ENCODE measurements around the gene F8A1.
"Not testable (repeated sequence)": the region's sequence is repeated elsewhere in the genome, so short reads cannot be mapped to it uniquely, and the experiment has no call there.

F8A1 gene

GRCh38 chrX:154886069-154886788 lies at the start of gene F8A1:
TSS of gene F8A1 (plus strand) at chrX:154886355. CDS start at chrX:154886375, 20 bp downstream.
- not testable (repeated sequence) for DNase-seq

DNA sequence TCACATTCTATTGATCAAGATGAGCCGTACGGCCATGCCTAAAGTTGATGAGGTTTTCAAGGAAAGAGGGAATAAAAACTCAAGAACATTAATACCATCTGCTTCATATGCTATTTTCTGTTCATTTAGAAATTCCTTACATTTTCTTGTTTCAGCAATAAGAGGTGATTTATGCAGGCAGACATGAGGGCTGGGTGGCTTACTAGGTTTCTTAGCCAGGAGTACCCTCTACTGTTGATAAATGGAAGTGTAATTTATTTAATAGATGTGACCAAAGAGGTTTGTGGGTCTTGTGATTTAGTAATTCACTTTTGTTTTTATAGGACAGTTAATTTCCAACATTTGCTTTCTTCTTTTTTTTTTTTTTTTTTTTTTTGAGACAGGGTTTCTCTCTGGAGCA lies 45.3 kb upstream of the F8A1 start:
- DNase-seq: no peak

DNA sequence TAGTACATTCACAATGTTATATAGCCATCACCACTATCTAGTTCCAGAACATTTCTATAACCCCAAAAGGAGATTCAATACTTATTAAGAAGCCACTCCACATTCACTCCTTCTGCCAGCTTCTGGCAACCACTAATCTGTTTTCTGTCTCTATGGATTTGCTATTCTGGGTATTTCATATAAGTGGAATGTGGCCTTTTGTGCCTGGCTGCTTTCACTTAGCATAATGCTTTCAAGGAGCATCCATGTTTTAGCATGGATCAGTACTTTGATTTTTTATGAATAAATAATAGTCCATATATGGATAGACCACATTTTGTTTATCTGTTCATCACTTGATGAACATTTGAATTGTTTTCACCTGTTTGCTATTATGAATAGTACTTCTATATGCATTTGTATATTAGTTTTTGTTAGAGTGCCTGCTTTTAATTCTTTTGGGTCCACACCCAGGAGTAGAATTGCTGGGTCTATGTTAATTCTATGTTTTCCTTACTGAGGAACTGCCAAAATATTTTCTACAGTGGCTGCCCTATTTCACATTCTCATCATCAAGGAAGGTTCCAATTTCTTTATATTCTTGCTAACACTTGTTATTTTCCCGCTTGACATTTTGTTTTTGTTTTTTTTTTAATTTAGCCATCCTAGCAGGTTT lies 35.1 kb upstream of the F8A1 start:
- no peak for DNase-seq

- no peak for DNase-seq
These were observed 30.9 kb upstream of the F8A1 start for GRCh38 chrX:154855256-154855655.

GRCh38 chrX:154868522-154868921 lies 17.6 kb upstream of the F8A1 start:
- not testable (repeated sequence) for DNase-seq

DNA sequence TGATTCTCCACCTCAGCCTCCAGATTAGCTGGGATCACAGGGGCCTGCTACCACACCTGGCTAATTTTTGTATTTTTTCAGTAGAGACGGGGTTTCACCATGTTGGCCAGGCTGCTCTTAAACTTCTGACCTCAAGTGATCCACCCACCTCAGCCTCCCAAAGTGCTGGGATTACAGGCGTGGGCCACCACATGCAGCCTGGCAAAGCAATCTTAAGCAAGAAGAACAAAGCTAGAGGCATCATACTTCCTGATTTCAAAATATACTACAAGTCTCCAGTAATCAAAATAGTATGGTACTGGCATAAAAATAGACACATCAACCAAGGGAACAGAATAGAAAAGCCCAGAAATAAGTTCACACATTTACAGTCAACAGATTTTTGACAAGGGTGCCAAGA lies 12.8 kb upstream of the F8A1 start:
- no peak for DNase-seq

DNA sequence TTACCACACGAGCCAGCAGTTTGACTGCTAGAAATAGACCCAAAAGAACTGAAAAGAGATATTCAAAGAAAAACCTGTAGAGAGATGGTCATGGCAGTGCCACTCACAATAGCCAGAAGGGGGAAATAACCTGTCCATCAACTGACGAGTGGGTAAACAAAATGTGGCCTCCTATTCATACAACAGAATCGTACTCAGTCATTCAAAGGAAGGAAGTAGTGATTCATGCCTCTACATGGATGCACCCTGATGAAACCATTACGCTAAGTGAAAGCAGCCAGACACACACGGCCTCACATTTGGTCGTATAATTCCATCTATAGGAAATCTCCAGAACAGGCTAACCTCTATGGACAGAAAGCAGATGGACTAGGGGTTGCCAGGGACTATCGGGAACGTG lies 2.1 kb upstream of the F8A1 start:
- DNase-seq: not testable (repeated sequence)

GRCh38 chrX:154885057-154885456 lies 1.1 kb upstream of the F8A1 start:
- DNase-seq: not testable (repeated sequence)

DNA sequence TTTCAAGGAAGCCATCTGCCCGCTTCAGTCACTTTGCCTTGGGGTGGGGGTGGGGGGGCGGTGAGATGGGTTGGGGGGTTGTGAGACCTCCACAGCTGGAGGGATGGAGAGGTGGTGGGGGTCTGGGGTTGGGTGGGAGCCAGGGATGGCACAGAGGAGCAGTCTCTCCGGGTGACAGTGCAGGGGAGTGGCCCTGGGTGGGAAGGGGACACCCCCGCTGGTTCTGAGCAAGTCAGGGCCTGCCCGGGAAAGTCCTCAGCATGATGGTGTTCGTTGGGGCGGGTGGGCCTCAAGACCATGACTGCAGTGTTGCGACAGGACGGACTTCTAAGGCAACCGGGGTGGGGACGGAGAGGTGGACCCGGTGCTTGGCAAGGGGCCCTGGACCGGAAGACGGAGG lies 606 bp upstream of the F8A1 start:
- DNase-seq: not testable (repeated sequence)

DNA sequence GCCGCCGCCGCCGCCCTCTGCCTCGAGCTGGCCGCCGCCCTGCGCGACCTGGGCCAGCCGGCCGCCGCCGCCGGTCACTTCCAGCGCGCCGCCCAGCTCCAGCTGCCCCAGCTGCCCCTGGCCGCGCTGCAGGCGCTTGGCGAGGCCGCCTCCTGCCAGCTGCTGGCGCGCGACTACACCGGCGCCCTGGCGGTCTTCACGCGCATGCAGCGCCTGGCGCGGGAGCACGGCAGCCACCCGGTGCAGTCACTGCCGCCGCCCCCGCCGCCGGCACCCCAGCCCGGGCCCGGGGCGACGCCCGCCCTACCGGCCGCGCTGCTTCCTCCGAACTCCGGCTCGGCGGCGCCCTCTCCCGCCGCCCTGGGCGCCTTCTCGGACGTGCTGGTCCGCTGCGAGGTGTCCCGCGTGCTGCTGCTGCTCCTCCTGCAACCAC lies 650 bp downstream of the F8A1 start:
- DNase-seq: not testable (repeated sequence)

- no peak for DNase-seq
These were observed 5.0 kb downstream of the F8A1 start for GRCh38 chrX:154890990-154891639.

DNA sequence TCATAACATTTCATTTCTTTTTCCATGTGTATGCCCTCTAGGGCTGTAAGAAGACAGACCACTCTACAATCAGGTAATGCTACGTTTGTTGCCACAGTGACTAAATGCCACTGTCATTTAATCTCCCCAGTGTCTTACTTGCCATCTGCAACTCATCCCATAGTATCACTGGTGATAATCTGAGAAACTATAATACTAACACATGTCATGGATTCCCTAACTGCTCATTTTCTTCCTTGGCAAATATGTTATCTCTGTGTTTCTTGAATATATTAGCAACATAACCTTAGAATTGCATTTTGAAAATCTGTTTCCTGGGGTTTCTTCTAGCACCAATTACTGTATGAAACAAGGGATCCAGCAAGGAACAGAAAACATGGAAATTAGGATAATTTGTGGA lies 6.1 kb downstream of the F8A1 start:
- DNase-seq: no peak

- no peak for DNase-seq
These were observed 14.2 kb downstream of the F8A1 start for GRCh38 chrX:154900323-154900722.

GRCh38 chrX:154902408-154902807 lies 16.3 kb downstream of the F8A1 start:
- no peak for DNase-seq

GRCh38 chrX:154908821-154909220 lies 22.7 kb downstream of the F8A1 start:
- DNase-seq: no peak

- DNase-seq: not testable (repeated sequence)
These were observed 23.9 kb downstream of the F8A1 start for GRCh38 chrX:154910048-154910447.

DNA sequence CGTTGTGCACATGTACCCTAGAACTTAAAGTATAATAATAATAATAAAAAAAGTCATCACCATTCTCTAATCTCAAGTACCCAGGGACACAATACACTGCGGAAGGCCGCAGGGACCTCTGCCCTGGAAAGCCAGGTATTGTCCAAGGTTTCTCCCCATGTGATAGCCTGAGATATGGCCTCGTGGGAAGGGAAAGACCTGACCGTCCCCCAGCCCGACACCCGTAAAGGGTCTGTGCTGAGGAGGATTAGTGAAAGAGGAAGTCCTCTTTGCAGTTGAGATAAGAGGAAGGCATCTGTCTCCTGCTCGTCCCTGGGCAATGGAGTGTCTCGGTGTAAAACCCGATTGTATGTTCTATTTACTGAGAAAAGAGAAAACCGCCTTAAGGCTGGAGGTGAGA lies 24.4 kb downstream of the F8A1 start:
- not testable (repeated sequence) for DNase-seq

DNA sequence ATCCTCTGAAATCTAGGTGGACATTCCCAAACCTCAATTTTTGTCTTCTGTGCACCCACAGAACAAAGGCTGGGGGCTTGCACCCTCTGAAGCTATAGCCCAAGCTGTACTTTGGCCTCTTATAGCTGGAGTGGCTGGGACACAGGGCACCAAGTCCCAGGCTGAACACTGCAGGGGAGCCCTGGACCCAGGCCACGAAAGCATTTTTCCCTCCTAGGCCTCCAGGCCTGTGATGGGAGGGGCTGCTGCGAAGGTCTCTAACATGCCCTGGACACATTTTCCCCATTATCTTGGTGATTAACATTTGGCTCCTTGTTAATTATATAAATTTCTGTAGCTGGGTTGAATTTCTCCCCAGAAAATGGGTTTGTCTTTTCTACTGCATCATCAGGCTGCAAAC lies 27.9 kb downstream of the F8A1 start:
- DNase-seq: no peak

DNA sequence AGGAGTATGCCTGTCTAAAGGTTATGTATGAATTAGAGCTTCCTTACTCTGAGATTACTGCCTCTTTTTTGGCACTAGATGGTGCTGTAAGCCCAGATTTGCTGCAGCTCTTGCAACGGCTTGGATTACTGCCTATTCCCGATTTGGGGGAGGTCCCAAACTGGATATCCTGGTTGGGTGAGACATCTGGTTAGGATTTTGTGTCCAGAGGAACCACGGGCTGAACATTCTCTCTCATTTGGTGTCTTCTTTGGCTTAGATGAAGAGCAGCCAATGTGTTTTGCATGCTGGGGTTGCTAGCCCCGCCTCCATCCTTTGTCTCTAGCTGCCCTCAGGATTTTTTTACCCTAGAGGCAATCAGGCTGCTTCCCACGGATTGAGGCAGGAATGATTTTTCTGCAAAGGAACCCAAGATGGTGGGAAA lies 31.9 kb downstream of the F8A1 start:
- DNase-seq: peak; percentile 48

DNA sequence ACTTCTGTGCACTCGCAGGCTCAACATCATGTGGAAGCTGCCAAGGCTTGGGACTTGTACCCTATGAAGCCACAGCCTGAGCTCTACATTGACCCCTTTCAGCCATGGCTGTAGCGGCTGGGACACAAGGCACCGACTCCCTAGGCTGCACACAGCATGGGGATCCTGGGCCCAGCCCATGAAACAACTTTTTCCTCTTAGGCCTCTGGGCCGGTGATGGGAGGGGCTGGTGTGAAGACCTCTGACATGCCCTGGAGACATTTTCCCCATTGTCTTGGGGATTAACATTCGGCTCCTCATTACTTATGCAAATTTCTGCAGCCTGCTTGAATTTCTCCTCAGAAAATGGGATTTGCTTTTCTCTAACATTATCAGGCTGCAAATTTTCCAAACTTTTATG lies 38.6 kb downstream of the F8A1 start:
- DNase-seq: not testable (repeated sequence)
